A375 (cell line): ENCODE results near the gene CCDC159. TPM values are rescaled to one million over a fixed set of nuclear protein-coding genes. Genes with fewer than 3 reads are reported as not detected.

Experiments used
- total RNA-seq: library from RNA; depleted of rRNA; stranded (reverse); fragments of >200 nt; shearing (Covaris generic); gene quantifications from 2 replicates; pipeline ENCODE4 v1.2.3, GENCODE V29; 2014; rRNA removed

The CCDC159 gene, protein sequence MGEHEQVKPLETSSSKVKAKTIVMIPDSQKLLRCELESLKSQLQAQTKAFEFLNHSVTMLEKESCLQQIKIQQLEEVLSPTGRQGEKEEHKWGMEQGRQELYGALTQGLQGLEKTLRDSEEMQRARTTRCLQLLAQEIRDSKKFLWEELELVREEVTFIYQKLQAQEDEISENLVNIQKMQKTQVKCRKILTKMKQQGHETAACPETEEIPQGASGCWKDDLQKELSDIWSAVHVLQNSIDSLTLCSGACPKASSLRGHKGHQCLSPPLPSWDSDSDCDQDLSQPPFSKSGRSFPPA
- total RNA-seq = 4.4 and 4.9 TPM in 2 replicates

DNA sequence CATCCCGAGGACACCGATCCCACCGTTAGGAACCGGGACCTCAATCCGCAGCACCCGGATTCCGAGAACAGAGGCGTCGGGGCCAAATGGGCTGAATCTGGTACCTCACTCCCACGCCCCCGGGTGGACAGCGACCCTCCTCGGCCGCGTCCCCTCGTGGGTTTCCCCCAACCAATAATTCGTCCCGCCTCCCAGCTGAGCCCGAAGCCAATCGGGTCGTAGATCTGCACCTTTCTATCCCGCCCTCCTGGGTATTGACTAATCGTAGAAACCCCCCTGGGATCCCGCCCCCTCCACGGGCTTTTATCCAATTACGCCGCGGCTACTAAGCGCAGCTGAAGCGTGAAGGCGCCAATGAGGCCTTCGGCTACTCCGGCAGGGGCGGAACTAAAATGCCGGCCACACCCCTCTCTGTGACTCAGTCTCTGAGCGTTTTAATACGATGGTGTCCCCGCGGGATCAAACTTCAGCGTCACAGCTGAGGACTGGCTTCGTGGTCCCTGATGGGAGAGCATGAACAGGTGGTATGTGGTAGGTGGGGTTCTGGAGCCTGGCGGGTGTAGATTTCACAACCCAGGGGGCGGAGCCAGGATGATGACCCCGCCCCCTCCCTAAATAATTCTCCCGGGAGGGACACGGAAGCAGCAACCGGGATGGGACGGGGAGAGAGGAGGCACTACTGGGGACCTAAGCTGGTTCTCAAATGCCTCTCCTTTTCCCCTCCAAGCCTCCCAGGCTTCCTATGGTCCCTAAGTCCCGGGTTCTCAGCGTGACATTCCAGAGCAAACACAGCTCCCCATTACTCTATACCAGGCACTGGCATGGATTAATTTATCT lies at the start of gene CCDC159, which contains the start of gene TMEM205:
TSS of gene CCDC159 (plus strand) at position 416 of the 837 bp plus-strand sequence. CDS start at position 504, 88 bp downstream.
TSS of gene TMEM205 (minus strand) at position 165 of the 837 bp plus-strand sequence. CDS start 649 bp downstream, outside the sequence.

DNA sequence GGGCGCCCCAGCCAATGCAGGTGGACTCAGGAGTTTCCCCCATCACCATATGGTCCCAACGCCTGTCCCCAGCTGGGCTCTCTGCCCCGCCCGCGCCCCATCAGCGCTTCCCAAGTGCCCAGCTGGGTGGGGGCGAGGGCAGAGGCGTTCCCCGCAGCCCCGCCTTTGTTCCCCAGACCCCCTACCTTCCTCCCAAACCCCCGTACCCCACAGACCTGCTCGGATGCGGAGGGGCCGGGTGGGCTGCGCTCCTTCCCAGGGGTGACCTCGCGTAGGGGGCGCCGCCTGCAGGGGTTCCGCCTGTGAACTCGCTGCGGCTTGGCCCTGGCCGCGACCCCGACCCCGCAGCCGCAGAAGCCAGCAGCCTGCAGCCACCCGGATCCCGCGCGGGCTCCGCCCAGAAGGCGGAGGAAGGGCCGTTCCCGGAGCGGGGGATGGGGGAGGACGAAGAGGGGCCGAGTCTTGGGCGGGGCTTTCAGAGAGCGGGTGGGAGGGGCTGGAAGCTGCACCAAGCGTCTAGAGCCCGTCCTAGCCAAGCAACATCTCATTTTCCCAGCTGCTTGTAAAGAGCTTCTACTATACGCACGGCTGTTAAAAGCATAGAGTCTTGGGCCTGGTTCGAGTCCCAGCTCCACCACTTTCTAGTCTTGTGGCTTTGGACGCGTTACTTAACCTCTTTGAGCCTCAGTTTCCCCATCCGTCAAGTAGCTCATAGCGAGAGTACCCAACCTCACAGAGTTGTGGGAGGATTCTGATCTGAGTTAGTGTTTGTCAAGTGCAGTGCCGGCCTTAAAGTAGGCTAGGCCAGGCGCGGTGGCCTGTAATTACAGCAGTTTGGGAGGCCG lies 6.8 kb upstream of the CCDC159 start, which contains the start of gene RAB3D:
TSS of gene RAB3D (minus strand) at position 404 of the 845 bp plus-strand sequence. CDS start 2,258 bp downstream, outside the sequence.

DNA sequence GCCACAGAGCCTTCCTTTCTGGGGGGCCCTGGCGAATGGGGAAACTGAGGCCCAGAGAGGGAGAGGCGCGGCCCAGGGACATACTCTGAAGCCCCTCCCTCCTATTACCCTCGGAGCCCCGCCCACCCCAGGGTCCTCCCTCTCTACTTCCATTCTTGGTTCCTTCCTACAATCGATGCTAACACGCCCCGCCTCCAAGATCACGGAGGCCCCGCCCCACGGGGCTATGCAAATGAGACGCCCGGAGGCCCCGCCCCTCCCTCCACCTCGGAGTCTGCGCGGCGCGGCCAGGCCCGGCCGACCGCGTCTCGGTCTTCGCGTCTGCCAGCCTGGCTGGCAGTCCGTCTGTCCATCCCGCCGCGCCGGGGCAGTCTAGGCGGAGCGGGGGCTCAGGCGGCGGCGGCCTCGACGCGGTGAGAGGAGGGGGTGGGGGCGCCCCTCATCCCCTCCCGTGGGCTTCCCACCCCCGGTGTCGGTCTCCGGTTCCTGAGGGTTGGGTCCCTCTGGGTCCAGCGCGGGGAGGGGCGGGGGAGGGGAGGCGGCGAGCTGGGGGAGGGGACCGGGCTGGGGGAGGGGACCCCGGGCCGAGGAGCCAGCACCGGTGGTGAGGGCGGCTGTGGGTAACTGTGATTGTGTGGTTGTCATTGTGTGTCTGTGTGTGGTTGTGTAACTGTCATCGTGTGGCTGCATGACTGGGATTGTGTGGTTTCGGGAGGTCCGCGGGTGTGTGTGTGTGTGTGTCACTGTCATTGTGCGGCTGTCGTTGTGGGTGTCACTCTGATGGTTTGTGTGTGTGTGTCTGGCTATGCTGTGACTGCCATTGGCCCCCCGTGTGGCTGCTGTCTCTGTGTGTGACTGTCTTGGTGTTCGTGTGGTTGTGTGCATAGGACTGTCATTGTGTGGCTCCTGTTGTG lies 9.1 kb downstream of the CCDC159 start, which contains the start of gene PLPPR2:
TSS of gene PLPPR2 (plus strand) at position 273 of the 914 bp plus-strand sequence. CDS start 2,242 bp downstream, outside the sequence.

DNA sequence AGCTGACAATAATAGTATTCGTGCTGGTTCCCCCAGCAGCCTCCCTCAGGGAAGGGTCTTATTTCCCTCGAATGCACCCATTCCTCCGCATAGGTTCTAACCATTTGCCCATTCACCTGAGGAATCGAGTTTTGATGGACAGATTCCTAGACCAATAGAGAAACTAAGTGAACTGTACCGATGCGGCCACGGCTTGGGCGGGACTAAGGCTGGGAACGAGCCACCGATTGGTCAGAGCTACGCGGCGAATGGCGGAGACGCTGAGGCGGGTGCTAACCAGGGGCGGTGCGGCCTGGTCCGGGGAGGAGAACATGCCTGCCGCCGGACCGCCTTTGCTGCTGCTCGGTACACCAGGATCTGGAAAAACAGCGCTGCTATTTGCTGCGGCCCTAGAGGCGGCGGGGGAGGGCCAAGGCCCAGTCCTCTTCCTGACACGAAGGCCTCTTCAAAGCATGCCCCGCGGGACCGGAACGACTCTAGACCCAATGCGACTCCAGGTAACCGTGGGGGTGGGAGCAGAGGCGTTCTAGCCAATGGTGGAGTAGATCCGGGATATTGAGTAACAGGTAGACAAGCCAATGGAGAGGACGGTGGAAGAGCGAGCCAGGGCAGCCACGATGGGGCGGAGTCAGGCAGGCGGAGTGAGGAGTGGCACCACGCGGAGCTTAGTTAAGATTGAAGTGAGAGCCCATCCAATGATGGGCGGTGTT lies 28.3 kb downstream of the CCDC159 start, which contains the start of gene SWSAP1:
TSS of gene SWSAP1 (plus strand) at position 234 of the 710 bp plus-strand sequence. CDS start at position 249, 15 bp downstream.

Other genes with a start within 250 kb of the CCDC159 start
- gene SPC24, start 190.7 kb upstream of the CCDC159 start, total RNA-seq = 164 and 193 TPM in 2 replicates
- gene KANK2, start 149.0 kb upstream of the CCDC159 start, total RNA-seq = 56.0 and 56.1 TPM in 2 replicates
- not detected in 2 replicates for gene ANGPTL8, start 106.9 kb upstream of the CCDC159 start, total RNA-seq
- gene DOCK6, start 84.0 kb upstream of the CCDC159 start, total RNA-seq = 12.0 and 14.5 TPM in 2 replicates
- gene TSPAN16, start 50.4 kb upstream of the CCDC159 start, total RNA-seq = not detected in 2 replicates
- 4.9 and 5.8 TPM in 2 replicates for gene RAB3D, start 6.9 kb upstream of the CCDC159 start, total RNA-seq
- gene TMEM205, start 251 bp upstream of the CCDC159 start, total RNA-seq = 97.9 and 98.7 TPM in 2 replicates
- gene PLPPR2, start 8.9 kb downstream of the CCDC159 start, total RNA-seq = 10.2 and 18.4 TPM in 2 replicates
- 2.1 and 4.8 TPM in 2 replicates for gene SWSAP1, start 28.1 kb downstream of the CCDC159 start, total RNA-seq
- gene EPOR, start 37.8 kb downstream of the CCDC159 start, total RNA-seq = 7.6 and 9.4 TPM in 2 replicates
- 12.2 and 17.9 TPM in 2 replicates for gene RGL3, start 72.8 kb downstream of the CCDC159 start, total RNA-seq
- 0.87 and 4.5 TPM in 2 replicates for gene ODAD3, start 88.6 kb downstream of the CCDC159 start, total RNA-seq
- gene PRKCSH, start 89.1 kb downstream of the CCDC159 start, total RNA-seq = 230 and 236 TPM in 2 replicates
- gene ELAVL3, start 134.5 kb downstream of the CCDC159 start, total RNA-seq = 0.40 TPM in 1 of 2 replicates, not detected in the other
- gene ZNF653, start 159.3 kb downstream of the CCDC159 start, total RNA-seq = 10.6 and 14.3 TPM in 2 replicates
- gene ECSIT, start 182.6 kb downstream of the CCDC159 start, total RNA-seq = 95.5 and 112 TPM in 2 replicates
- not detected in 2 replicates for gene CNN1, start 192.3 kb downstream of the CCDC159 start, total RNA-seq
- gene ELOF1, start 212.7 kb downstream of the CCDC159 start, total RNA-seq = 96.8 and 100 TPM in 2 replicates
- 10.3 and 14.0 TPM in 2 replicates for gene ACP5, start 231.1 kb downstream of the CCDC159 start, total RNA-seq